Measurements from ENCODE around the gene TAS1R1.

TAS1R1 gene

GRCh38 chr1:6585081-6585722 is 30.1 kb downstream of the TAS1R1 start:
- no peak for TF ChIP-seq ZNF274 (IDR thresholded peaks at IDR 0.05; ENCODE audit: low read depth, low read length)

GRCh38 chr1:6585841-6586240 is 30.7 kb downstream of the TAS1R1 start:
- no peak for TF ChIP-seq ZNF274 (IDR thresholded peaks at IDR 0.05; ENCODE audit: low read depth, low read length)

More at GRCh38 chr1:6585081-6585722, 30.1 kb downstream of the TAS1R1 start:
- no peak overlapping the region for H3K4me3 ChIP-seq (ENCODE audit: low read length)

GRCh38 chr1:6586404-6586816 is 31.3 kb downstream of the TAS1R1 start:
- H3K4me3 ChIP-seq (ENCODE audit: low read length) = no peak overlapping the region
- no peak for TF ChIP-seq ZNF274 (IDR thresholded peaks at IDR 0.05; ENCODE audit: low read depth, low read length)

More at GRCh38 chr1:6585841-6586240, 30.7 kb downstream of the TAS1R1 start:
- no peak overlapping the region for H3K4me3 ChIP-seq (ENCODE audit: low read length)

GRCh38 chr1:6587261-6588005 is 32.3 kb downstream of the TAS1R1 start:
- TF ChIP-seq ZNF274 (IDR thresholded peaks at IDR 0.05; ENCODE audit: low read depth, low read length) = no peak
- H3K4me3 ChIP-seq (ENCODE audit: low read length) = no peak overlapping the region

GRCh38 chr1:6588128-6588892 is 33.2 kb downstream of the TAS1R1 start:
- H3K4me3 ChIP-seq (ENCODE audit: low read length) = no peak overlapping the region
- TF ChIP-seq ZNF274 (IDR thresholded peaks at IDR 0.05; ENCODE audit: low read depth, low read length) = no peak

GRCh38 chr1:6588893-6589520 is 33.9 kb downstream of the TAS1R1 start:
- H3K4me3 ChIP-seq (ENCODE audit: low read length) = no peak overlapping the region
- TF ChIP-seq ZNF274 (IDR thresholded peaks at IDR 0.05; ENCODE audit: low read depth, low read length) = no peak

GRCh38 chr1:6590046-6590445 is 34.9 kb downstream of the TAS1R1 start:
- H3K4me3 ChIP-seq (ENCODE audit: low read length) = no peak overlapping the region
- no peak for TF ChIP-seq ZNF274 (IDR thresholded peaks at IDR 0.05; ENCODE audit: low read depth, low read length)

GRCh38 chr1:6591222-6591621 is 36.1 kb downstream of the TAS1R1 start:
- TF ChIP-seq ZNF274 (IDR thresholded peaks at IDR 0.05; ENCODE audit: low read depth, low read length) = no peak
- no peak overlapping the region for H3K4me3 ChIP-seq (ENCODE audit: low read length)

- H3K4me3 ChIP-seq (ENCODE audit: low read length) = no peak overlapping the region
Observed at GRCh38 chr1:6591644-6592043, 36.5 kb downstream of the TAS1R1 start.

GRCh38 chr1:6592441-6592840 is 37.3 kb downstream of the TAS1R1 start:
- no peak for TF ChIP-seq ZNF274 (IDR thresholded peaks at IDR 0.05; ENCODE audit: low read depth, low read length)
- H3K4me3 ChIP-seq (ENCODE audit: low read length) = no peak overlapping the region

More at GRCh38 chr1:6591644-6592043, 36.5 kb downstream of the TAS1R1 start:
- TF ChIP-seq ZNF274 (IDR thresholded peaks at IDR 0.05; ENCODE audit: low read depth, low read length) = no peak

GRCh38 chr1:6592865-6593593 is 37.9 kb downstream of the TAS1R1 start:
- TF ChIP-seq ZNF274 (IDR thresholded peaks at IDR 0.05; ENCODE audit: low read depth, low read length) = no peak
- no peak overlapping the region for H3K4me3 ChIP-seq (ENCODE audit: low read length)

- TF ChIP-seq ZNF274 (IDR thresholded peaks at IDR 0.05; ENCODE audit: low read depth, low read length) = no peak
- no peak overlapping the region for H3K4me3 ChIP-seq (ENCODE audit: low read length)
Observed at GRCh38 chr1:6593810-6594209, 38.7 kb downstream of the TAS1R1 start.

GRCh38 chr1:6594977-6595740 is 40.1 kb downstream of the TAS1R1 start:
- no peak for TF ChIP-seq ZNF274 (IDR thresholded peaks at IDR 0.05; ENCODE audit: low read depth, low read length)
- no peak overlapping the region for H3K4me3 ChIP-seq (ENCODE audit: low read length)

Data from GM08714 (cell line).